B cell (primary cell): ENCODE results near the gene ZBTB17. TPM values are rescaled to one million over a fixed set of nuclear protein-coding genes. Genes with fewer than 3 reads are reported as not detected.
A peak's percentile ranks its signal among the peaks of the same experiment; 100 is the strongest.
"Not testable (repeated sequence)": the region's sequence is repeated elsewhere in the genome, so short reads cannot be mapped to it uniquely, and the experiment has no call there.

ENCODE experiments used
- ATAC-seq: fragments of 200-7000 bp; cut with Tn5 transposase; one replicate; pipeline ENCODE4 v1.10.0; 2021; ENCODE audit warnings: low read depth, mild to moderate bottlenecking, moderate number of reproducible peaks, moderate library complexity
- CTCF ChIA-PET: fragments of 350-600 bp; sonication (Branson Sonifier 250); formaldehyde crosslinking; loops from one replicate; lab custom pipeline; 2021; ENCODE audit warnings: antibody characterized with exemption, inconsistent platforms; lab: Charles Lee
- POLR2A ChIA-PET: fragments of 350-600 bp; sonication (Branson Sonifier 250); formaldehyde crosslinking; loops from one replicate; lab custom pipeline; 2021; ENCODE audit warnings: antibody characterized with exemption; lab: Charles Lee
- DNase-seq: peaks from one replicate; pipeline ENCODE4 v3.0.0; 2013
- H2AFZ ChIP-seq: 2 replicates; pipeline ENCODE4 v1.6.1; 2012; ENCODE audit warnings: mild to moderate bottlenecking, low read depth, low read length; ENCODE audit not compliant: insufficient read depth, poor library complexity, severe bottlenecking
- H3K27ac ChIP-seq, 2 donors: 1 replicate in 1 of 2; 2 replicates in 1 of 2; pipeline ENCODE4 v1.5.1; 2012 to 2013; ENCODE audit warnings: low read length in 2 of 2, mild to moderate bottlenecking in 2 of 2, moderate library complexity in 1 of 2
- H3K27me3 ChIP-seq, 4 experiments: fragments of 200-600 bp in 1 of 4; sonication (generic) in 1 of 4; replicated peaks in 1 of 4; 1 replicate in 2 of 4; 2 replicates in 2 of 4; pipeline versions ENCODE4 v1.6.1 to v1.7.0; 2013 to 2016; ENCODE audit warnings: low read length in 3 of 4, mild to moderate bottlenecking in 2 of 4, mixed read lengths in 1 of 4, moderate library complexity in 1 of 4; ENCODE audit not compliant: insufficient read depth in 4 of 4, control insufficient read depth in 3 of 4; ENCODE audit errors: control extremely low read depth in 1 of 4
- H3K36me3 ChIP-seq, 2 experiments: replicated peaks in 1 of 2; 1 replicate in 1 of 2; 2 replicates in 1 of 2; pipeline versions ENCODE4 v1.6.1 to v1.7.1; 2013; ENCODE audit warnings: low read length in 1 of 2; ENCODE audit not compliant: insufficient read depth in 2 of 2, control insufficient read depth in 1 of 2; ENCODE audit errors: control extremely low read depth in 1 of 2, extremely low read depth in 1 of 2
- H3K4me1 ChIP-seq, 2 donors: fragments of 200-600 bp in 1 of 2; sonication (generic) in 1 of 2; 1 replicate in 1 of 2; 2 replicates in 1 of 2; pipeline versions ENCODE4 v1.5.1 to v1.6.1; 2013 to 2017; ENCODE audit warnings: low read length in 2 of 2; ENCODE audit not compliant: control insufficient read depth in 2 of 2, insufficient read depth in 2 of 2
- H3K4me2 ChIP-seq: replicated peaks from 2 replicates; pipeline ENCODE3; 2012; ENCODE audit warnings: mild to moderate bottlenecking, low read depth, low read length; ENCODE audit not compliant: poor library complexity, severe bottlenecking
- H3K4me3 ChIP-seq, 5 experiments: fragments of 200-600 bp in 1 of 5; sonication (generic) in 1 of 5; 1 replicate in 3 of 5; 2 replicates in 2 of 5; pipeline versions ENCODE4 v1.5.1 to v1.7.0; 2011 to 2016; ENCODE audit warnings: low read length in 4 of 5, mild to moderate bottlenecking in 4 of 5, low read depth in 2 of 5, control low read depth in 1 of 5, moderate library complexity in 1 of 5; ENCODE audit not compliant: insufficient read depth in 1 of 5; ENCODE audit errors: control extremely low read depth in 1 of 5, extremely low read depth in 1 of 5
- H3K79me2 ChIP-seq: fragments of 200-600 bp; sonication (generic); one replicate; pipeline ENCODE4 v1.6.0; 2016; ENCODE audit warnings: low read length; ENCODE audit not compliant: control insufficient read depth, insufficient read depth
- H3K9ac ChIP-seq: fragments of 200-600 bp; sonication (generic); 2 replicates; pipeline ENCODE4 v1.6.1; 2017; ENCODE audit warnings: mild to moderate bottlenecking, low read length, moderate library complexity
- H3K9me3 ChIP-seq, 3 donors: one replicate each; pipeline versions ENCODE4 v1.6.1 to v1.7.1; 2013; ENCODE audit warnings: low read length in 2 of 3; ENCODE audit not compliant: control insufficient read depth in 2 of 3, insufficient read depth in 1 of 3; ENCODE audit errors: control extremely low read depth in 1 of 3
- H4K20me1 ChIP-seq: 2 replicates; pipeline ENCODE4 v1.6.0; 2012; ENCODE audit warnings: mild to moderate bottlenecking, low read length; ENCODE audit not compliant: insufficient read depth, control insufficient read depth, poor library complexity, severe bottlenecking
- H3K27ac Mint-ChIP-seq: one replicate; pipeline ENCODE4 v1.8.0; 2021; ENCODE audit warnings: mixed read lengths
- H3K27me3 Mint-ChIP-seq: one replicate; pipeline ENCODE4 v1.8.0; 2021; ENCODE audit warnings: mixed read lengths
- H3K4me1 Mint-ChIP-seq: one replicate; pipeline ENCODE4 v1.8.0; 2021; ENCODE audit warnings: mixed read lengths
- H3K4me3 Mint-ChIP-seq: one replicate; pipeline ENCODE4 v1.8.0; 2021; ENCODE audit warnings: mixed read lengths
- H3K9me3 Mint-ChIP-seq: one replicate; pipeline ENCODE4 v1.8.0; 2022; ENCODE audit warnings: mixed read lengths; ENCODE audit not compliant: insufficient read depth
- CTCF ChIP-seq: fragments of 200-600 bp; IDR thresholded peaks from one replicate; pipeline ENCODE4 v1.8.0; 2022; ENCODE audit warnings: antibody characterized with exemption, mild to moderate bottlenecking
- EZH2 ChIP-seq: IDR thresholded peaks from 2 replicates; pipeline ENCODE4 v1.6.1; 2012; ENCODE audit warnings: borderline replicate concordance, low read depth, mild to moderate bottlenecking, moderate library complexity, low read length; ENCODE audit not compliant: insufficient read depth, poor library complexity, severe bottlenecking
- WGBS: methylation state at CpG from one replicate; pipeline ENCODE4 v1.1.5; 2013; ENCODE audit warnings: missing lambda C conversion rate; ENCODE audit not compliant: insufficient coverage; 5-methylcytosine and 5-hydroxymethylcytosine counted together
- intact Hi-C: fragments of 100-400 bp; cut with micrococcal nuclease; formaldehyde crosslinking; loops from one replicate; pipeline ENCODE4 v1.10.0; 2022
- polyA plus RNA-seq: library from polyadenylated mRNA; depleted of rRNA; stranded (reverse); fragments of >200 nt; gene quantifications from 2 replicates; pipeline ENCODE4 v1.2.3, GENCODE V29; 2012
- total RNA-seq, 2 donors: library from RNA; stranded (reverse); fragments of 120-200 nt in 1 of 2; gene quantifications; 1 replicate in 1 of 2; 2 replicates in 1 of 2; pipeline versions ENCODE4 v1.2.3 to v1.2.4, GENCODE V29; 2013 to 2022

Gene ZBTB17
- total and polyA plus RNA-seq, 2 donors (not counting 1 experiment from before 2014, with no cell fraction given) = 94.1 to 157 TPM

- H3K4me1 ChIP-seq, H3K4me3 Mint-ChIP-seq, intact Hi-C loops, H3K27me3 Mint-ChIP-seq, H3K9ac ChIP-seq, ATAC-seq, H3K27me3 ChIP-seq, H3K9me3 Mint-ChIP-seq, H3K4me2 ChIP-seq, H3K9me3 ChIP-seq, H3K27ac ChIP-seq, DNase-seq, H3K4me3 ChIP-seq, H3K27ac Mint-ChIP-seq, H2AFZ ChIP-seq: not testable (repeated sequence)
- Histone ChIP-seq H4K20me1 (peaks cover 87% of the 10 kb centered on the region), H3K36me3 (peaks cover 4 to 10% of the 10 kb centered on the region in 2 experiments), H3K79me2 (peaks cover 100% of the 10 kb centered on the region)
- H3K4me1 Mint-ChIP-seq = peaks cover 41% of the 10 kb centered on the region
- WGBS = 98% methylated on average over 5 of the region's 20 CpGs
- ChIA-PET CTCF (interaction anchor here (0.6 to 1.2 kb wide), 3 partner anchors 48 to 84 kb away, joined by 3 to 5 read pairs (median 4); no protein-coding TSS in a partner anchor), POLR2A (interaction anchor here (0.7 kb wide), 1 partner anchor 14 kb away, joined by 3 read pairs; no protein-coding TSS in a partner anchor)
These were observed 78.9 kb downstream of the ZBTB17 start for GRCh38 chr1:15896841-15897610.

GRCh38 chr1:15895233-15895632, 80.7 kb downstream of the ZBTB17 start:
- CTCF ChIA-PET = interaction anchor here (0.8 to 1.2 kb wide), 2 partner anchors 36 to 80 kb away, joined by 4 read pairs; no protein-coding TSS in a partner anchor
- Mint-ChIP-seq H3K27ac (peak overlapping the region; percentile 1), H3K9me3 (no peaks in the 10 kb centered on the region), H3K4me3 (no peak overlapping the region), H3K4me1 (peaks cover 36% of the 10 kb centered on the region), H3K27me3 (no peaks in the 10 kb centered on the region)
- Histone ChIP-seq H4K20me1 (peaks cover 96% of the 10 kb centered on the region), H3K9ac (no peak overlapping the region), H2AFZ (no peak overlapping the region), H3K27ac (no peak overlapping the region), H3K27me3 (no peaks in the 10 kb centered on the region), H3K4me2 (no peak overlapping the region), H3K79me2 (peaks cover 100% of the 10 kb centered on the region), H3K4me3 (no peak overlapping the region), H3K4me1 (peaks cover 3 to 7% of the 10 kb centered on the region in 2 donors), H3K36me3 (peaks cover 4 to 12% of the 10 kb centered on the region in 2 experiments), H3K9me3 (no peaks in the 10 kb centered on the region)
- TF ChIP-seq CTCF (no peak), EZH2 (no peak)
- POLR2A ChIA-PET = interaction anchor here (0.9 kb wide), 1 partner anchor 9 kb away, joined by 6 read pairs; no protein-coding TSS in a partner anchor
- intact Hi-C loops = no loop called here
- ATAC-seq = no peak
- no peak for DNase-seq

- CTCF ChIA-PET, H3K9me3 Mint-ChIP-seq, DNase-seq, H3K4me2 ChIP-seq, H3K9me3 ChIP-seq, H3K27ac ChIP-seq, H3K4me3 ChIP-seq, H2AFZ ChIP-seq, H3K4me1 ChIP-seq, H3K9ac ChIP-seq, H3K27me3 ChIP-seq, intact Hi-C loops, H3K27me3 Mint-ChIP-seq, H3K36me3 ChIP-seq, ATAC-seq, H3K4me3 Mint-ChIP-seq, POLR2A ChIA-PET: not testable (repeated sequence)
- peaks cover 74% of the 10 kb centered on the region for H4K20me1 ChIP-seq
- peaks cover 36% of the 10 kb centered on the region for H3K4me1 Mint-ChIP-seq
- H3K27ac Mint-ChIP-seq = peak overlapping the region; percentile 77
- H3K79me2 ChIP-seq = peaks cover 100% of the 10 kb centered on the region
- WGBS = no CpG with 5 or more reads among the region's 6 CpGs
These were observed 82.9 kb downstream of the ZBTB17 start for GRCh38 chr1:15892857-15893599.
